ENCODE results near the gene SGMS2.

The SGMS2 gene

GRCh38 chr4:107806196-107806595, 18.5 kb upstream of the SGMS2 start:
- Histone ChIP-seq H3K36me3 (ENCODE audit: control insufficient read depth, insufficient read depth, low read length) (no peaks in the 10 kb centered on the region), H3K9me3 (ENCODE audit: control insufficient read depth, insufficient read depth, low read length) (no peaks in the 10 kb centered on the region), H3K9ac (ENCODE audit: low read depth, low read length) (no peak overlapping the region), H3K27me3 (ENCODE audit: control insufficient read depth, insufficient read depth, low read length) (no peaks in the 10 kb centered on the region), H3K4me1 (ENCODE audit: control insufficient read depth, insufficient read depth, low read length) (no peaks in the 10 kb centered on the region), H3K4me3 (ENCODE audit: low read depth, low read length) (no peak overlapping the region)

GRCh38 chr4:107808572-107808971, 16.2 kb upstream of the SGMS2 start:
- no peaks in the 10 kb centered on the region for H3K27me3 ChIP-seq (ENCODE audit: control insufficient read depth, insufficient read depth, low read length)
- no peak overlapping the region for H3K4me3 ChIP-seq (ENCODE audit: low read depth, low read length)
- H3K4me1 ChIP-seq (ENCODE audit: control insufficient read depth, insufficient read depth, low read length), result no peaks in the 10 kb centered on the region
- H3K9me3 ChIP-seq (ENCODE audit: control insufficient read depth, insufficient read depth, low read length), result no peaks in the 10 kb centered on the region
- H3K36me3 ChIP-seq (ENCODE audit: control insufficient read depth, insufficient read depth, low read length), result no peaks in the 10 kb centered on the region
- H3K9ac ChIP-seq (ENCODE audit: low read depth, low read length), result no peak overlapping the region

- H3K36me3 ChIP-seq (ENCODE audit: control insufficient read depth, insufficient read depth, low read length), result no peaks in the 10 kb centered on the region
- no peaks in the 10 kb centered on the region for H3K27me3 ChIP-seq (ENCODE audit: control insufficient read depth, insufficient read depth, low read length)
- H3K9ac ChIP-seq (ENCODE audit: low read depth, low read length), result no peak overlapping the region
- no peaks in the 10 kb centered on the region for H3K9me3 ChIP-seq (ENCODE audit: control insufficient read depth, insufficient read depth, low read length)
- no peaks in the 10 kb centered on the region for H3K4me1 ChIP-seq (ENCODE audit: control insufficient read depth, insufficient read depth, low read length)
- no peak overlapping the region for H3K4me3 ChIP-seq (ENCODE audit: low read depth, low read length)
These were observed 15.5 kb upstream of the SGMS2 start for GRCh38 chr4:107809210-107809609.

- H3K4me3 ChIP-seq (ENCODE audit: low read depth, low read length), result no peak overlapping the region
- peaks cover 13% of the 10 kb centered on the region for H3K27me3 ChIP-seq (ENCODE audit: control insufficient read depth, insufficient read depth, low read length)
- no peaks in the 10 kb centered on the region for H3K36me3 ChIP-seq (ENCODE audit: control insufficient read depth, insufficient read depth, low read length)
- H3K4me1 ChIP-seq (ENCODE audit: control insufficient read depth, insufficient read depth, low read length), result no peaks in the 10 kb centered on the region
- no peak overlapping the region for H3K9ac ChIP-seq (ENCODE audit: low read depth, low read length)
- H3K9me3 ChIP-seq (ENCODE audit: control insufficient read depth, insufficient read depth, low read length), result no peaks in the 10 kb centered on the region
These were observed 10.0 kb upstream of the SGMS2 start for GRCh38 chr4:107814758-107815157.

GRCh38 chr4:107815158-107815557, 9.6 kb upstream of the SGMS2 start:
- Histone ChIP-seq H3K9ac (ENCODE audit: low read depth, low read length) (no peak overlapping the region), H3K36me3 (ENCODE audit: control insufficient read depth, insufficient read depth, low read length) (no peaks in the 10 kb centered on the region), H3K4me3 (ENCODE audit: low read depth, low read length) (no peak overlapping the region), H3K27me3 (ENCODE audit: control insufficient read depth, insufficient read depth, low read length) (peaks cover 17% of the 10 kb centered on the region), H3K4me1 (ENCODE audit: control insufficient read depth, insufficient read depth, low read length) (no peaks in the 10 kb centered on the region), H3K9me3 (ENCODE audit: control insufficient read depth, insufficient read depth, low read length) (no peaks in the 10 kb centered on the region)

- no peaks in the 10 kb centered on the region for H3K36me3 ChIP-seq (ENCODE audit: control insufficient read depth, insufficient read depth, low read length)
- peaks cover 3% of the 10 kb centered on the region for H3K4me1 ChIP-seq (ENCODE audit: control insufficient read depth, insufficient read depth, low read length)
- H3K9ac ChIP-seq (ENCODE audit: low read depth, low read length), result no peak overlapping the region
- H3K9me3 ChIP-seq (ENCODE audit: control insufficient read depth, insufficient read depth, low read length), result no peaks in the 10 kb centered on the region
- peaks cover 44% of the 10 kb centered on the region for H3K27me3 ChIP-seq (ENCODE audit: control insufficient read depth, insufficient read depth, low read length)
- H3K4me3 ChIP-seq (ENCODE audit: low read depth, low read length), result no peak overlapping the region
These were observed 6.3 kb upstream of the SGMS2 start for GRCh38 chr4:107818301-107818910.

GRCh38 chr4:107823870-107824349, 822 bp upstream of the SGMS2 start:
- Histone ChIP-seq H3K9me3 (ENCODE audit: control insufficient read depth, insufficient read depth, low read length) (no peaks in the 10 kb centered on the region), H3K9ac (ENCODE audit: low read depth, low read length) (no peak overlapping the region), H3K4me3 (ENCODE audit: low read depth, low read length) (peak overlapping the region; percentile 68), H3K27me3 (ENCODE audit: control insufficient read depth, insufficient read depth, low read length) (peaks cover 79% of the 10 kb centered on the region), H3K36me3 (ENCODE audit: control insufficient read depth, insufficient read depth, low read length) (no peaks in the 10 kb centered on the region), H3K4me1 (ENCODE audit: control insufficient read depth, insufficient read depth, low read length) (peaks cover 3% of the 10 kb centered on the region)

GRCh38 chr4:107825072-107825824, 516 bp downstream of the SGMS2 start:
- H3K4me1 ChIP-seq (ENCODE audit: control insufficient read depth, insufficient read depth, low read length), result peaks cover 3% of the 10 kb centered on the region
- peaks cover 67% of the 10 kb centered on the region for H3K27me3 ChIP-seq (ENCODE audit: control insufficient read depth, insufficient read depth, low read length)
- no peak overlapping the region for H3K9ac ChIP-seq (ENCODE audit: low read depth, low read length)

GRCh38 chr4:107826421-107826980, 1.8 kb downstream of the SGMS2 start:
- Histone ChIP-seq H3K36me3 (ENCODE audit: control insufficient read depth, insufficient read depth, low read length) (no peaks in the 10 kb centered on the region), H3K9ac (ENCODE audit: low read depth, low read length) (no peak overlapping the region), H3K27me3 (ENCODE audit: control insufficient read depth, insufficient read depth, low read length) (peaks cover 60% of the 10 kb centered on the region), H3K4me3 (ENCODE audit: low read depth, low read length) (peak overlapping the region; percentile 0), H3K9me3 (ENCODE audit: control insufficient read depth, insufficient read depth, low read length) (no peaks in the 10 kb centered on the region), H3K4me1 (ENCODE audit: control insufficient read depth, insufficient read depth, low read length) (peaks cover 3% of the 10 kb centered on the region)

More at GRCh38 chr4:107825072-107825824, 516 bp downstream of the SGMS2 start:
- no peaks in the 10 kb centered on the region for H3K36me3 ChIP-seq (ENCODE audit: control insufficient read depth, insufficient read depth, low read length)
- H3K4me3 ChIP-seq (ENCODE audit: low read depth, low read length), result peak overlapping the region; percentile 68
- no peaks in the 10 kb centered on the region for H3K9me3 ChIP-seq (ENCODE audit: control insufficient read depth, insufficient read depth, low read length)

GRCh38 chr4:107828315-107829090, 3.8 kb downstream of the SGMS2 start:
- Histone ChIP-seq H3K27me3 (ENCODE audit: control insufficient read depth, insufficient read depth, low read length) (peaks cover 40% of the 10 kb centered on the region), H3K9me3 (ENCODE audit: control insufficient read depth, insufficient read depth, low read length) (no peaks in the 10 kb centered on the region), H3K9ac (ENCODE audit: low read depth, low read length) (no peak overlapping the region), H3K4me3 (ENCODE audit: low read depth, low read length) (no peak overlapping the region), H3K4me1 (ENCODE audit: control insufficient read depth, insufficient read depth, low read length) (peaks cover 6% of the 10 kb centered on the region), H3K36me3 (ENCODE audit: control insufficient read depth, insufficient read depth, low read length) (no peaks in the 10 kb centered on the region)

GRCh38 chr4:107831140-107831539, 6.4 kb downstream of the SGMS2 start:
- Histone ChIP-seq H3K27me3 (ENCODE audit: control insufficient read depth, insufficient read depth, low read length) (peaks cover 27% of the 10 kb centered on the region), H3K9ac (ENCODE audit: low read depth, low read length) (no peak overlapping the region), H3K4me1 (ENCODE audit: control insufficient read depth, insufficient read depth, low read length) (peaks cover 6% of the 10 kb centered on the region), H3K9me3 (ENCODE audit: control insufficient read depth, insufficient read depth, low read length) (no peaks in the 10 kb centered on the region), H3K4me3 (ENCODE audit: low read depth, low read length) (no peak overlapping the region), H3K36me3 (ENCODE audit: control insufficient read depth, insufficient read depth, low read length) (no peaks in the 10 kb centered on the region)
